Uterus (tissue), 2 donors: ENCODE data around the gene TMEM53.

Experiments
- CTCF ChIP-seq, 4 experiments: fragments of 200-600 bp in 2 of 4; fragments of 450-650 bp in 2 of 4; sonication (generic) in 2 of 4; IDR thresholded peaks; one replicate each; pipeline ENCODE4 v1.5.1; 2016 to 2019; ENCODE audit warnings: antibody characterized with exemption in 4 of 4, mild to moderate bottlenecking in 2 of 4, moderate library complexity in 1 of 4
- POLR2A ChIP-seq, 2 donors: fragments of 450-650 bp; IDR thresholded peaks; one replicate each; pipeline ENCODE4 v1.6.1; 2016; ENCODE audit warnings: antibody characterized with exemption in 2 of 2, mild to moderate bottlenecking in 1 of 2, moderate library complexity in 1 of 2

DNA sequence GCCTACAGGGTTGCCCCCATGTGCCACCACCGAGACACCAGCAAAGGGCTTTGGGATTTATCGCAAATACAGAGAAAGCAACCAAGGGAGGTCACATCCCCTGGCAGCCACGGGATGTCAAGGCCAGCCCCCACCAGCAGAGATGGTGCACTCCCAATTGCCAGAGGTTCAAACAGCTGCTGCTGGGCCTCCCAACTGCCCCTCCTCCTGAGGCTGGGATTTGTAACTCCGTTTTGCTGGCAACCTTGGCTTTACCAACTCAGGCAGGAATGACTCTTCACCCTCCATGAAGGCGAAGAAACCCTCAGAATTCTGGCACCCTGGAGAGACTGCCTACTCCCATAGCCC is 11.6 kb downstream of the TMEM53 start:
- no peak for TF ChIP-seq CTCF (IDR thresholded peaks at IDR 0.05)
- TF ChIP-seq POLR2A (IDR thresholded peaks at IDR 0.05): no peak
